DOHH2 (cell line): ENCODE measurements around the gene SAMD15.

Experiments
- H3F3A ChIP-seq: fragments of 200-600 bp; sonication (generic), shearing (Covaris generic); 2 replicates; pipeline ENCODE4 v1.6.0; 2016; ENCODE audit warnings: antibody characterized with exemption, mild to moderate bottlenecking; ENCODE audit not compliant: control insufficient read depth, insufficient read depth
- H3K27ac ChIP-seq: fragments of 200-600 bp; sonication (generic); 2 replicates; pipeline ENCODE4 v1.5.1; 2014; ENCODE audit warnings: low read depth, mild to moderate bottlenecking, low read length, moderate library complexity
- H3K27me3 ChIP-seq: fragments of 200-600 bp; sonication (generic); 2 replicates; pipeline ENCODE4 v1.6.1; 2014; ENCODE audit warnings: mild to moderate bottlenecking, low read length, mixed read lengths; ENCODE audit not compliant: control insufficient read depth
- H3K36me3 ChIP-seq: fragments of 200-600 bp; sonication (generic); 2 replicates; pipeline ENCODE4 v1.6.1; 2014; ENCODE audit warnings: mild to moderate bottlenecking, low read length, moderate library complexity, mixed read lengths; ENCODE audit not compliant: control insufficient read depth
- H3K4me1 ChIP-seq: fragments of 200-600 bp; sonication (generic); 2 replicates; pipeline ENCODE4 v1.6.1; 2014; ENCODE audit warnings: mild to moderate bottlenecking, low read length, mixed read lengths; ENCODE audit not compliant: control insufficient read depth
- H3K4me2 ChIP-seq: fragments of 200-600 bp; sonication (generic); 2 replicates; pipeline ENCODE4 v1.6.0; 2014; ENCODE audit warnings: mild to moderate bottlenecking, low read length, moderate library complexity
- H3K4me3 ChIP-seq: fragments of 200-600 bp; sonication (generic); 2 replicates; pipeline ENCODE4 v1.5.1; 2014; ENCODE audit warnings: mild to moderate bottlenecking, low read length, mixed read lengths
- H3K79me2 ChIP-seq: fragments of 200-600 bp; sonication (generic); 2 replicates; pipeline ENCODE4 v1.6.1; 2014; ENCODE audit warnings: mild to moderate bottlenecking, low read length, mixed read lengths; ENCODE audit not compliant: control insufficient read depth
- H3K9me2 ChIP-seq: fragments of 200-600 bp; sonication (generic); replicated peaks from 2 replicates; pipeline ENCODE4 v1.6.1; 2014; ENCODE audit warnings: mild to moderate bottlenecking, low read length, mixed read lengths; ENCODE audit not compliant: control insufficient read depth
- H3K9me3 ChIP-seq: fragments of 200-600 bp; sonication (generic); 2 replicates; pipeline ENCODE4 v1.6.1; 2014; ENCODE audit warnings: antibody characterized with exemption, low read length, mixed read lengths; ENCODE audit not compliant: control insufficient read depth, insufficient read depth
- H4K20me1 ChIP-seq: fragments of 200-600 bp; sonication (generic); 2 replicates; pipeline ENCODE4 v1.6.0; 2014; ENCODE audit warnings: low read depth, mild to moderate bottlenecking, antibody characterized with exemption, low read length, moderate library complexity; ENCODE audit not compliant: control insufficient read depth, insufficient read depth
- CTCF ChIP-seq: fragments of 200-600 bp; sonication (generic); IDR thresholded peaks from one replicate; pipeline ENCODE4 v1.5.1; 2014; ENCODE audit warnings: antibody characterized with exemption, mild to moderate bottlenecking, low read depth, low read length; ENCODE audit not compliant: poor library complexity, severe bottlenecking
- EZH2phosphoT487 ChIP-seq: fragments of 200-600 bp; sonication (generic); IDR thresholded peaks from 2 replicates; pipeline ENCODE4 v1.6.1; 2017; ENCODE audit warnings: borderline replicate concordance, mild to moderate bottlenecking, antibody characterized with exemption, low read length, moderate library complexity, mixed read lengths

SAMD15 gene

GRCh38 chr14:77375973-77376770 lies 1.0 kb upstream of the SAMD15 start:
- Histone ChIP-seq H3K9me2 (no peaks in the 10 kb centered on the region), H3K27me3 (no peaks in the 10 kb centered on the region), H4K20me1 (no peaks in the 10 kb centered on the region), H3F3A (peaks cover 36% of the 10 kb centered on the region), H3K27ac (peak overlapping the region; percentile 99), H3K79me2 (peaks cover 49% of the 10 kb centered on the region), H3K4me2 (peak overlapping the region; percentile 80), H3K9me3 (no peaks in the 10 kb centered on the region), H3K4me1 (peaks cover 50% of the 10 kb centered on the region), H3K36me3 (peaks cover 45% of the 10 kb centered on the region), H3K4me3 (peak overlapping the region; percentile 99)
- TF ChIP-seq CTCF (no peak), EZH2phosphoT487 (no peak)

GRCh38 chr14:77377502-77377844 lies 294 bp downstream of the SAMD15 start:
- no peaks in the 10 kb centered on the region for H4K20me1 ChIP-seq
- peaks cover 38% of the 10 kb centered on the region for H3K36me3 ChIP-seq
- no peaks in the 10 kb centered on the region for H3K9me2 ChIP-seq
- H3K4me3 ChIP-seq = peak overlapping the region; percentile 99
- 0 out of 2 replicates have a peak overlapping the region, but pooled peaks have one; percentile 99 for H3K27ac ChIP-seq
- TF ChIP-seq CTCF (no peak), EZH2phosphoT487 (no peak)
- peak overlapping the region; percentile 80 for H3K4me2 ChIP-seq
- H3K9me3 ChIP-seq = no peaks in the 10 kb centered on the region
- no peaks in the 10 kb centered on the region for H3K27me3 ChIP-seq
- peaks cover 40% of the 10 kb centered on the region for H3K79me2 ChIP-seq
- H3F3A ChIP-seq = peaks cover 25% of the 10 kb centered on the region
- peaks cover 37% of the 10 kb centered on the region for H3K4me1 ChIP-seq

GRCh38 chr14:77378701-77379100 lies 1.5 kb downstream of the SAMD15 start:
- TF ChIP-seq EZH2phosphoT487 = no peak
- TF ChIP-seq CTCF = no peak
- Histone ChIP-seq H3K79me2 (peaks cover 32% of the 10 kb centered on the region), H3K9me2 (no peaks in the 10 kb centered on the region), H3K4me3 (no peak overlapping the region), H3K27me3 (no peaks in the 10 kb centered on the region), H3K4me2 (no peak overlapping the region), H4K20me1 (no peaks in the 10 kb centered on the region), H3K36me3 (peaks cover 31% of the 10 kb centered on the region), H3K9me3 (no peaks in the 10 kb centered on the region), H3F3A (peaks cover 15% of the 10 kb centered on the region), H3K27ac (no peak overlapping the region), H3K4me1 (peaks cover 27% of the 10 kb centered on the region)
